Nucleus accumbens (tissue), 56 donors: ENCODE measurements around the gene KIF11.
"Not testable (repeated sequence)": the region's sequence is repeated elsewhere in the genome, so short reads cannot be mapped to it uniquely, and the experiment has no call there.

Source experiments
- DNase-seq, 56 donors: peaks; one replicate each; lab custom pipeline; 2025; lab: John Stamatoyannopoulos, UW

KIF11 gene

GRCh38 chr10:92590623-92591549 is 2.0 kb upstream of the KIF11 start:
- peak in 38 of 56 donors; percentile 1 to 64 (median 12) for DNase-seq

- DNase-seq: peak in 55 of 56 donors; percentile 42 to 92 (median 80)
Measured at GRCh38 chr10:92591550-92592022, 1.3 kb upstream of the KIF11 start.

GRCh38 chr10:92593619-92594588 is 974 bp downstream of the KIF11 start:
- no peak for DNase-seq

GRCh38 chr10:92595505-92595904 is 2.6 kb downstream of the KIF11 start:
- no peak for DNase-seq

GRCh38 chr10:92598321-92598720 is 5.4 kb downstream of the KIF11 start:
- DNase-seq: no peak

- no peak for DNase-seq
Measured at GRCh38 chr10:92604841-92605240, 11.9 kb downstream of the KIF11 start.

- no peak for DNase-seq
Measured at GRCh38 chr10:92615515-92615914, 22.6 kb downstream of the KIF11 start.

GRCh38 chr10:92619368-92619767 is 26.4 kb downstream of the KIF11 start:
- DNase-seq: no peak

- peak in 2 of 56 donors; percentile 1 to 3 for DNase-seq
Measured at GRCh38 chr10:92627845-92628480, 35.0 kb downstream of the KIF11 start.

- DNase-seq: no peak
Measured at GRCh38 chr10:92629945-92630344, 37.0 kb downstream of the KIF11 start.

GRCh38 chr10:92638037-92638436 is 45.1 kb downstream of the KIF11 start:
- DNase-seq: no peak

GRCh38 chr10:92640107-92640506 is 47.2 kb downstream of the KIF11 start:
- DNase-seq: no peak

GRCh38 chr10:92641492-92641891 is 48.6 kb downstream of the KIF11 start:
- DNase-seq: no peak

- no peak for DNase-seq
Measured at GRCh38 chr10:92644921-92645320, 52.0 kb downstream of the KIF11 start.

GRCh38 chr10:92650864-92651263 is 57.9 kb downstream of the KIF11 start:
- not testable (repeated sequence) for DNase-seq

- no peak for DNase-seq
Measured at GRCh38 chr10:92655426-92655825, 62.5 kb downstream of the KIF11 start.

- DNase-seq: no peak
Measured at GRCh38 chr10:92656266-92656961, 63.5 kb downstream of the KIF11 start.

GRCh38 chr10:92657024-92657423 is 64.1 kb downstream of the KIF11 start:
- no peak for DNase-seq

GRCh38 chr10:92662848-92663247 is 69.9 kb downstream of the KIF11 start:
- DNase-seq: no peak

- no peak for DNase-seq
Measured at GRCh38 chr10:92664322-92664721, 71.4 kb downstream of the KIF11 start.
